KMS-11 (cell line): Measurements from ENCODE around the gene ARHGEF39.

Source experiments
- H2AFZ ChIP-seq: fragments of 200-600 bp; sonication (generic); 2 replicates; pipeline ENCODE4 v1.6.1; 2016; ENCODE audit warnings: antibody characterized with exemption, mixed run types, low read depth
- H3K27ac ChIP-seq: fragments of 200-600 bp; sonication (generic); 2 replicates; pipeline ENCODE4 v1.6.1; 2016; ENCODE audit warnings: mild to moderate bottlenecking, mixed run types
- H3K27me3 ChIP-seq: fragments of 200-600 bp; sonication (generic); 2 replicates; pipeline ENCODE4 v1.6.1; 2017; ENCODE audit warnings: mild to moderate bottlenecking, low read depth, mixed run types, moderate library complexity; ENCODE audit not compliant: insufficient read depth
- H3K36me3 ChIP-seq: fragments of 200-600 bp; sonication (generic); 2 replicates; pipeline ENCODE4 v1.6.1; 2017; ENCODE audit warnings: mild to moderate bottlenecking, mixed run types; ENCODE audit not compliant: insufficient read depth
- H3K4me1 ChIP-seq: fragments of 200-600 bp; sonication (generic); 2 replicates; pipeline ENCODE4 v1.6.1; 2016; ENCODE audit warnings: mild to moderate bottlenecking, low read depth, mixed run types; ENCODE audit not compliant: poor library complexity, severe bottlenecking
- H3K4me2 ChIP-seq: fragments of 200-600 bp; sonication (generic); 2 replicates; pipeline ENCODE4 v1.7.0; 2016; ENCODE audit warnings: mild to moderate bottlenecking, mixed run types
- H3K4me3 ChIP-seq: fragments of 200-600 bp; sonication (generic); IDR thresholded peaks from 2 replicates; pipeline ENCODE4 v1.6.1; 2017; ENCODE audit warnings: low read depth, low read length, mixed read lengths; ENCODE audit not compliant: insufficient read depth
- H3K79me2 ChIP-seq: fragments of 200-600 bp; sonication (generic); 2 replicates; pipeline ENCODE4 v1.6.1; 2016; ENCODE audit warnings: low read depth, mixed run types; ENCODE audit not compliant: insufficient read depth
- H3K9ac ChIP-seq: fragments of 200-600 bp; sonication (generic); 2 replicates; pipeline ENCODE4 v1.6.1; 2016; ENCODE audit warnings: mild to moderate bottlenecking, mixed run types
- H4K20me1 ChIP-seq: fragments of 200-600 bp; sonication (generic); 2 replicates; pipeline ENCODE4 v1.6.1; 2016; ENCODE audit warnings: mild to moderate bottlenecking, mixed run types; ENCODE audit not compliant: insufficient read depth
- CTCF ChIP-seq: fragments of 200-600 bp; sonication (generic); conservative IDR thresholded peaks from 2 replicates; pipeline ENCODE4 v1.6.1; 2017; ENCODE audit warnings: low read depth, mild to moderate bottlenecking, antibody characterized with exemption, low read length, moderate library complexity, mixed read lengths

The ARHGEF39 gene

GRCh38 chr9:35711501-35712428, 46.8 kb upstream of the ARHGEF39 start:
- Histone ChIP-seq H2AFZ (no peak overlapping the region), H3K36me3 (no peaks in the 10 kb centered on the region), H3K4me1 (peaks cover 11% of the 10 kb centered on the region), H3K4me3 (no peak overlapping the region), H3K9ac (no peak overlapping the region), H4K20me1 (no peaks in the 10 kb centered on the region), H3K4me2 (no peak overlapping the region), H3K27me3 (no peaks in the 10 kb centered on the region), H3K27ac (no peak overlapping the region), H3K79me2 (no peaks in the 10 kb centered on the region)
- TF ChIP-seq CTCF: no peak

GRCh38 chr9:35710818-35711500, 46.0 kb upstream of the ARHGEF39 start:
- TF ChIP-seq CTCF: no peak
- no peaks in the 10 kb centered on the region for H3K36me3 ChIP-seq

GRCh38 chr9:35708146-35708545, 43.2 kb upstream of the ARHGEF39 start:
- Histone ChIP-seq H2AFZ (no peak overlapping the region), H3K9ac (no peak overlapping the region), H4K20me1 (no peaks in the 10 kb centered on the region), H3K27me3 (no peaks in the 10 kb centered on the region), H3K4me2 (no peak overlapping the region), H3K36me3 (no peaks in the 10 kb centered on the region), H3K27ac (no peak overlapping the region), H3K4me1 (peaks cover 11% of the 10 kb centered on the region), H3K79me2 (no peaks in the 10 kb centered on the region), H3K4me3 (no peak overlapping the region)
- no peak for TF ChIP-seq CTCF

More at GRCh38 chr9:35710818-35711500, 46.0 kb upstream of the ARHGEF39 start:
- no peak overlapping the region for H3K4me2 ChIP-seq
- H3K4me3 ChIP-seq: no peak overlapping the region
- H3K9ac ChIP-seq: no peak overlapping the region
- H3K27ac ChIP-seq: no peak overlapping the region
- H3K4me1 ChIP-seq: peaks cover 11% of the 10 kb centered on the region
- no peak overlapping the region for H2AFZ ChIP-seq
- no peaks in the 10 kb centered on the region for H3K79me2 ChIP-seq
- H4K20me1 ChIP-seq: no peaks in the 10 kb centered on the region
- no peaks in the 10 kb centered on the region for H3K27me3 ChIP-seq

- Histone ChIP-seq H3K36me3 (no peaks in the 10 kb centered on the region), H3K79me2 (no peaks in the 10 kb centered on the region), H3K4me1 (peaks cover 3% of the 10 kb centered on the region), H3K4me3 (no peak overlapping the region), H2AFZ (no peak overlapping the region), H3K4me2 (no peak overlapping the region), H4K20me1 (no peaks in the 10 kb centered on the region), H3K9ac (no peak overlapping the region), H3K27ac (no peak overlapping the region), H3K27me3 (no peaks in the 10 kb centered on the region)
- no peak for TF ChIP-seq CTCF
Observed at GRCh38 chr9:35706951-35707350, 42.0 kb upstream of the ARHGEF39 start.
